Nephron progenitor cell (in vitro differentiated cells): Measurements from ENCODE around the gene ZBTB46.

ENCODE experiments used
- DNase-seq: peaks from one replicate; pipeline ENCODE4 v3.0.0; 2021
- H3K27ac Mint-ChIP-seq: 2 replicates; pipeline ENCODE4 v1.8.0; 2021; ENCODE audit warnings: mild to moderate bottlenecking, moderate library complexity, mixed read lengths
- H3K27me3 Mint-ChIP-seq: 2 replicates; pipeline ENCODE4 v1.8.0; 2021; ENCODE audit warnings: mild to moderate bottlenecking, low read depth, mixed read lengths; ENCODE audit not compliant: poor library complexity
- H3K36me3 Mint-ChIP-seq: 2 replicates; pipeline ENCODE4 v1.8.0; 2021; ENCODE audit warnings: low read depth, mixed read lengths
- H3K4me1 Mint-ChIP-seq: 2 replicates; pipeline ENCODE4 v1.8.0; 2021; ENCODE audit warnings: mixed read lengths
- H3K4me3 Mint-ChIP-seq: 2 replicates; pipeline ENCODE4 v1.8.0; 2021; ENCODE audit warnings: mild to moderate bottlenecking, moderate library complexity, mixed read lengths
- H3K9me3 Mint-ChIP-seq: 2 replicates; pipeline ENCODE4 v1.8.0; 2021; ENCODE audit warnings: mild to moderate bottlenecking, moderate library complexity, mixed read lengths
- CTCF ChIP-seq: fragments of 200-600 bp; sonication (generic); IDR thresholded peaks from 2 replicates; pipeline ENCODE4 v1.5.0; 2021; ENCODE audit warnings: antibody characterized with exemption

ZBTB46 gene

GRCh38 chr20:63858393-63859165 lies 27.5 kb upstream of the ZBTB46 start:
- peak overlapping the region; percentile 62 for H3K4me3 Mint-ChIP-seq
- peaks cover 62% of the 10 kb centered on the region for H3K4me1 Mint-ChIP-seq
- H3K27ac Mint-ChIP-seq: peak overlapping the region; percentile 99
- H3K27me3 Mint-ChIP-seq: peaks cover 5% of the 10 kb centered on the region
- peak; percentile 67 for DNase-seq
- peaks cover 5% of the 10 kb centered on the region for H3K36me3 Mint-ChIP-seq
- H3K9me3 Mint-ChIP-seq: no peaks in the 10 kb centered on the region
- TF ChIP-seq CTCF: no peak

- H3K4me3 Mint-ChIP-seq: peak overlapping the region; percentile 62
Measured at GRCh38 chr20:63857764-63858392, 26.8 kb upstream of the ZBTB46 start.

GRCh38 chr20:63856098-63856511 lies 25.0 kb upstream of the ZBTB46 start:
- Mint-ChIP-seq H3K9me3 (no peaks in the 10 kb centered on the region), H3K4me3 (peak overlapping the region; percentile 26), H3K27ac (peak overlapping the region; percentile 99), H3K27me3 (peaks cover 8% of the 10 kb centered on the region), H3K36me3 (peaks cover 5% of the 10 kb centered on the region), H3K4me1 (peaks cover 70% of the 10 kb centered on the region)
- DNase-seq: peak; percentile 48
- no peak for TF ChIP-seq CTCF

More at GRCh38 chr20:63857764-63858392, 26.8 kb upstream of the ZBTB46 start:
- peak; percentile 50 for DNase-seq
- Mint-ChIP-seq H3K27me3 (peaks cover 5% of the 10 kb centered on the region), H3K27ac (peak overlapping the region; percentile 99), H3K4me1 (peaks cover 59% of the 10 kb centered on the region), H3K9me3 (no peaks in the 10 kb centered on the region), H3K36me3 (peaks cover 5% of the 10 kb centered on the region)
- no peak for TF ChIP-seq CTCF

- no peak for DNase-seq
- Mint-ChIP-seq H3K4me3 (no peak overlapping the region), H3K36me3 (no peaks in the 10 kb centered on the region), H3K4me1 (peaks cover 70% of the 10 kb centered on the region), H3K27ac (no peak overlapping the region), H3K27me3 (peaks cover 4% of the 10 kb centered on the region), H3K9me3 (no peaks in the 10 kb centered on the region)
- no peak for TF ChIP-seq CTCF
Measured at GRCh38 chr20:63855363-63856097, 24.5 kb upstream of the ZBTB46 start.

GRCh38 chr20:63854766-63855362 lies 23.8 kb upstream of the ZBTB46 start:
- Mint-ChIP-seq H3K4me3 (no peak overlapping the region), H3K27me3 (peaks cover 3% of the 10 kb centered on the region), H3K4me1 (peaks cover 65% of the 10 kb centered on the region), H3K9me3 (no peaks in the 10 kb centered on the region), H3K36me3 (no peaks in the 10 kb centered on the region), H3K27ac (no peak overlapping the region)
- no peak for TF ChIP-seq CTCF
- DNase-seq: peak; percentile 67
